ENCODE data around the gene NEU1.
"Not testable (repeated sequence)": the region's sequence is repeated elsewhere in the genome, so short reads cannot be mapped to it uniquely, and the experiment has no call there.

Gene NEU1

DNA sequence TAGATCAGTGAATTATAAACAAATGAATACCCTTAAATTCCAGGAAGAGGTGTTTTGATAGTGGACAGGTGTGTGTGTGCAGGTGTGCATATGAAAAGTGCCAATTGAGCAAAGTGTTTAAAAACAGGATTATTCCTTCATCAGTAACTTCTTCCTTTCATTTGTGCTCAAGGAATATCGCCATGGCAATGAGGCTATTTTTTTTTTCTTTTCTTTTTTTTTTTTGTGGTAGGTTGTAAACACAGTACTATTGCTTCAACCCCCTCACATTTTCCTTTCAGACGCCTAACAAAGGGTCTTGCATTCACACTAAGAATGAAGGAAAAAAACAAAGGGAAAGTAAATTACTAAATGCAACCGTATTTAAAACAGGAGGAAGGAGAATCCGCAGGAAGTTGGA lies 37.1 kb downstream of the NEU1 start:
- H3K36me3 Mint-ChIP-seq, result peaks cover under 1% of the 10 kb centered on the region
- H3K4me1 Mint-ChIP-seq, result peaks cover 46% of the 10 kb centered on the region
- H3K4me3 Mint-ChIP-seq, result no peak overlapping the region
- no peaks in the 10 kb centered on the region for H3K27me3 Mint-ChIP-seq
- H3K27ac Mint-ChIP-seq, result peak overlapping the region; percentile 51
- H3K9me3 Mint-ChIP-seq, result no peaks in the 10 kb centered on the region

DNA sequence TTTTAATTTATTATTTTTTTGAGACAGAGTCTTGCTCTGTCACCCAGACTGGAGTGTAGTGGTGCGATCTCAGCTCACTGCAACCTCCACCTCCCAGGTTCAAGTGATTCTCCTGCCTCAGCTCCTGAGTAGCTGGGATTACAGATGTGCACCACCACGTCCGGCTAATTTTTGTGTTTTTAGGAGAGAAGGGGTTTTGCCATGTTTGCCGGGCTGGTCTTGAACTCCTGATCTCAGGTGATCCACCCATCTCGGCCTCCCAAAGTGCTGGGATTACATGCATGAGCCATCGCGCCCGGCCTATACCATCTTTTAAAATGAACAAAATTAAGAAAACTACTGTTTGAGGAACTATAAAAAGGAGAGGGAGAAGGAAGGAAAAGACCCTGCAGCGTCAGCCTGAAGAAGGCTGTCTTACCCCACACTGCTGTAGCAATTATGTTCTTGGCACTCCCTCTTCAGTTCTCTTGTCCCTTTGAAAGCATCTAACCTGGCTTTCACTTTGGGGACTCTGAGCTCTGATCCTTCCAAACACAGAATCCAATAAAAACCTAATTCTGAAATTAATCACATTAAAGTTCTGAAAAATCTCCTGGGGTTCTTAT lies 38.9 kb downstream of the NEU1 start:
- H3K36me3 Mint-ChIP-seq, H3K9me3 Mint-ChIP-seq, H3K27me3 Mint-ChIP-seq: not testable (repeated sequence)
- Mint-ChIP-seq H3K4me3 (peak overlapping the region; percentile 33), H3K27ac (peak overlapping the region; percentile 46), H3K4me1 (peaks cover 51% of the 10 kb centered on the region)

DNA sequence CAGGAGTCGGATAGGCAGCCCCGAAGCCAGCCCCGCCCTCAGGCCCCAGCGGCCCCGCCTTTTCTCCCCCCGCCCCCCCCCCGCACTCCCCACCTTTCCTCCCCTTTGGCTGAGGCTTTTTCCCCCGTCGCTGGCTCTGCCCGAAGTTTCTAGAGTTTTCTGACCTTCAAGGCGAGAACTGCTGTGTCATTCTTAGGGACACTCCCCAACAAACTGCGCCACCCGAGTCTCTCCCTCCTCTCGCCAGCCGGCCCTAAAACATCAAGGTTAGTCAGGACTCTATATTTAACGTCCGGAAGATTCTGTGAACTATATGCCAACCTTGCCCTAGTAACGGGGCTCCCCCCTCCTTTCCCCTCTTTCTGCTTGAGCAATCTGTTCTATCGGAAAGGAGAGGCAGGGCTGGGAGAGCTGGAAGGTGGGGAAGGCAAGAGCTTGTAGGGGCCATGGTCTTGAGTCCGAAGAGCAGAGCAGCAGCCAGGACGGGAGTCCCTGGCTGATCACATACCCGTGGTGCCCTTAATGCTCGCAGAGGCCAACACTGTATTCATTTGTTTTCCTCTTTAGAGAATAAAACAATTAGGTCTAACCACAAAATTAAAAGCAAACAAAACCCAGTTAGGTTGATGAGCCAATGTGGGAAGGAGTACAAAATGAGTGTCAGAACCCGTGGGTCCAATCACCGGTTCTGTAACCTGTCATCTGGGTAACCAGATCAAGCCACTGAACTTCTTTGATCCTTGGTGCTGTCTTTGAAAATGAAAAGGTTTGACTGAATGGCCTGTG lies 40.4 kb downstream of the NEU1 start:
- H3K4me1 Mint-ChIP-seq, result peaks cover 64% of the 10 kb centered on the region

DNA sequence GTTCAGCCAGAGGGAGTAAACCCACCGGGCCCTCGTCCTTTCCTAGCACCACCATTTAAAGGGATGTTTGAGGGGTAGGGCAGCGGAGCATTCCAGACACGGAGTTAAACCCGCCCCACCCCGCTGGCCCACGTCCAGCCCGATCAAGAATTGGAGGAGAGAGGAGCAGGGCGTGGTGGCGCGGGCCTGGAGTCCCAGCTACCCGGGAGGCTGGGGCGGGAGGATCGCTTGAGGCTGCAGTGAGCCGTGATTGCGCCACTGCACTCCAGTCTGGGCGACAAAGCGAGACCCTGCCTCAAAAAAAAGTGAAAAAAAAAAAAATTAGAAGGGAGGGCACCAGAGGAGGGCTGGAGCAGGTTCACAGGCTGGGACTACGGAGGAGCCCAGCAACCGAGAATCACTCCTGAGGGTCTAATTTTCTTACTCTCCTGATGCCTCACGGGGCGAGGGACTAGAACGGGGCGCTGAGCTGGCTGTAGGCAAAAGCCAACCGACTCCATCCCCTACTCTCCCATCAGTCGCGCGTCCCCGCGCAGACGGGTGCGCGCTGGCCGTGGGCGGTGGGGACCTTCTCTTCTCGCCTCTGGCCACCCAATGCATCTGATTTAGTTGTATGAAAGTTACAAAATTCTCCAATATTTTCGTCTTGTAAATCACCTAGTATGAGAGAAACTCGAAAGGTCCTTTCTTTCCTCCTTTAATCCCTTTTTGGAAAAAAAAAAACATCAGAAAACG lies 41.2 kb downstream of the NEU1 start:
- peak overlapping the region; percentile 97 for H3K27ac Mint-ChIP-seq
- H3K36me3 Mint-ChIP-seq, result no peaks in the 10 kb centered on the region
- H3K4me1 Mint-ChIP-seq, result peaks cover 56% of the 10 kb centered on the region
- no peaks in the 10 kb centered on the region for H3K27me3 Mint-ChIP-seq
- H3K4me3 Mint-ChIP-seq, result peak overlapping the region; percentile 88
- H3K9me3 Mint-ChIP-seq, result no peaks in the 10 kb centered on the region

More for the DNA sequence above, 40.4 kb downstream of the NEU1 start:
- Mint-ChIP-seq H3K27ac (peak overlapping the region; percentile 97), H3K4me3 (peak overlapping the region; percentile 88), H3K9me3 (no peaks in the 10 kb centered on the region), H3K36me3 (no peaks in the 10 kb centered on the region), H3K27me3 (no peaks in the 10 kb centered on the region)

DNA sequence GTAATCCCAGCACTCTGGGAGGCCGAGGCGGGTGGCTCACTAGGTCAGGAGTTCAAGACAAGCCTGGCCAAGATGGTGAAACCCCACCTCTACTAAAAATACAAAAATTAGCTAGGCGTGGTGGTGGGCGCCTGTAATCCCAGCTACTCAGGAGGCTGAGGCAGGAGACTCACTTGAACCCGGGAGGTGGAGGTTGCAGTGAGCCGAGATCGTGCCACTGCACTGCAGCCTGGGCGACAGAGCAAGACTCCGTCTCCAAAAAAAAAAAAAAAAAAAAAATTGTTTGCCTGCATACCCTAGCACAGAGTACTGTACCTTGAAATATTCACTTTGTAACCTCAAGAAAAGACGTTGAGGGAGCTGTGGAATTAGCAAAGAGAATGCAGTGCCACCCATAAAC lies 42.2 kb downstream of the NEU1 start:
- not testable (repeated sequence) for H3K27ac Mint-ChIP-seq, H3K36me3 Mint-ChIP-seq, H3K4me3 Mint-ChIP-seq, H3K27me3 Mint-ChIP-seq, H3K9me3 Mint-ChIP-seq
- peaks cover 52% of the 10 kb centered on the region for H3K4me1 Mint-ChIP-seq

DNA sequence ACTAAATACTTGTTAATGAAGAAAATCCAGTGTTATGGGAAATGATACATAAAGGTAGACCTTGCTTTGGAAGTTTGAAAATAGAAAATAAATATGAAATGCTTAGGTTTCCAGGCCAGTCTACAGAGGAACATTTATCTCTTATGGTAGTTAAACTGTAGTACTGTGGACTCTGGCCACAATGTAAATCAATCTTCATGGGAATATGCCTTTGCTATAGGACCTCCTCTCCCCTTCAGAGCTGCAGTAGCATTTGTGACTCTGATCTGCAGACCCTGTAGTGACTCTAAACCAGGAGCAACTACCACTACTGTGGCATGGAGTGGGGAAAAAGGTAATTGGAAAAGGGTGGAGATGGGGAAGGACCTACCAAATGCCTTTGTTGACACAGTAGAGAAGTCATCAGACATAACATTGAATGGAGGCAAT lies 42.7 kb downstream of the NEU1 start:
- Mint-ChIP-seq H3K36me3 (no peaks in the 10 kb centered on the region), H3K9me3 (no peaks in the 10 kb centered on the region), H3K27me3 (no peaks in the 10 kb centered on the region), H3K27ac (peak overlapping the region; percentile 52), H3K4me3 (peak overlapping the region; percentile 49), H3K4me1 (peaks cover 48% of the 10 kb centered on the region)

DNA sequence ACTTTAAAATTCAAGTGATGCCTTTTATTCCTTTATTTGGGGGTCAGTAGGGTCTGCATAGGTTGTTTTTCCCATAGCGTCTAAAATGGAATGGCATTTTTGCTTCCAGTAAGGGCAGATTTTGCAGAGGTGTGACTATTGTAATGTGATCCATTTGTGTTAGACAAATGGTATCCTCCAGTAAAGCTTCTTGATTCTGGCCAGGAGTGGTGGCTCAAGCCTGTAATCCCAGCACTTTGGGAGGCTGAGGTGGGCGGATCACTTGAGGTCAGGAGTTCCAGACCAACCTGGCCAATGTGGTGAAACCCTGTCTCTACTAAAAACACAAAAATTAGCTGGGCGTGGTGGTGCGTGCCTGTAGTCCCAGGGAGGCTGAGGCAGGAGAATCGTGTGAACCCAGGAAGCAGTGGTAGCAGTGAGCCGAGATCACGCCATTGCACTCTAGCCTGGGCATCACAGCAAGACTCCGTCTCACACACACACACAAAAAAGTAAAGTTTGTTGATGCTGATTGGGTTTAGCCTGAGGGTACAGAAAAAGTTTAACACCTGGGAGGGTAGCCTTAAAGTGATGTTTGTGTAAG lies 44.6 kb downstream of the NEU1 start:
- Mint-ChIP-seq H3K4me1 (peaks cover 53% of the 10 kb centered on the region), H3K27ac (peak overlapping the region; percentile 93), H3K4me3 (peak overlapping the region; percentile 91)
- not testable (repeated sequence) for H3K27me3 Mint-ChIP-seq, H3K36me3 Mint-ChIP-seq, H3K9me3 Mint-ChIP-seq

DNA sequence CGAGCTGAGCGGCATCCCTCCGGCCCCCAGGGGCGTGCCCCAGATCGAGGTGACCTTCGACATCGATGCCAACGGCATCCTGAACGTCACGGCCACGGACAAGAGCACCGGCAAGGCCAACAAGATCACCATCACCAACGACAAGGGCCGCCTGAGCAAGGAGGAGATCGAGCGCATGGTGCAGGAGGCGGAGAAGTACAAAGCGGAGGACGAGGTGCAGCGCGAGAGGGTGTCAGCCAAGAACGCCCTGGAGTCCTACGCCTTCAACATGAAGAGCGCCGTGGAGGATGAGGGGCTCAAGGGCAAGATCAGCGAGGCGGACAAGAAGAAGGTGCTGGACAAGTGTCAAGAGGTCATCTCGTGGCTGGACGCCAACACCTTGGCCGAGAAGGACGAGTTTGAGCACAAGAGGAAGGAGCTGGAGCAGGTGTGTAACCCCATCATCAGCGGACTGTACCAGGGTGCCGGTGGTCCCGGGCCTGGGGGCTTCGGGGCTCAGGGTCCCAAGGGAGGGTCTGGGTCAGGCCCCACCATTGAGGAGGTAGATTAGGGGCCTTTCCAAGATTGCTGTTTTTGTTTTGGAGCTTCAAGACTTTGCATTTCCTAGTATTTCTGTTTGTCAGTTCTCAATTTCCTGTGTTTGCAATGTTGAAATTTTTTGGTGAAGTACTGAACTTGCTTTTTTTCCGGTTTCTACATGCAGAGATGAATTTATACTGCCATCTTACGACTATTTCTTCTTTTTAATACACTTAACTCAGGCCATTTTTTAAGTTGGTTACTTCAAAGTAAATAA lies 45.3 kb downstream of the NEU1 start:
- Mint-ChIP-seq H3K27ac (peak overlapping the region; percentile 93), H3K4me3 (peak overlapping the region; percentile 91), H3K4me1 (peaks cover 53% of the 10 kb centered on the region)
- H3K36me3 Mint-ChIP-seq, H3K27me3 Mint-ChIP-seq, H3K9me3 Mint-ChIP-seq: not testable (repeated sequence)

DNA sequence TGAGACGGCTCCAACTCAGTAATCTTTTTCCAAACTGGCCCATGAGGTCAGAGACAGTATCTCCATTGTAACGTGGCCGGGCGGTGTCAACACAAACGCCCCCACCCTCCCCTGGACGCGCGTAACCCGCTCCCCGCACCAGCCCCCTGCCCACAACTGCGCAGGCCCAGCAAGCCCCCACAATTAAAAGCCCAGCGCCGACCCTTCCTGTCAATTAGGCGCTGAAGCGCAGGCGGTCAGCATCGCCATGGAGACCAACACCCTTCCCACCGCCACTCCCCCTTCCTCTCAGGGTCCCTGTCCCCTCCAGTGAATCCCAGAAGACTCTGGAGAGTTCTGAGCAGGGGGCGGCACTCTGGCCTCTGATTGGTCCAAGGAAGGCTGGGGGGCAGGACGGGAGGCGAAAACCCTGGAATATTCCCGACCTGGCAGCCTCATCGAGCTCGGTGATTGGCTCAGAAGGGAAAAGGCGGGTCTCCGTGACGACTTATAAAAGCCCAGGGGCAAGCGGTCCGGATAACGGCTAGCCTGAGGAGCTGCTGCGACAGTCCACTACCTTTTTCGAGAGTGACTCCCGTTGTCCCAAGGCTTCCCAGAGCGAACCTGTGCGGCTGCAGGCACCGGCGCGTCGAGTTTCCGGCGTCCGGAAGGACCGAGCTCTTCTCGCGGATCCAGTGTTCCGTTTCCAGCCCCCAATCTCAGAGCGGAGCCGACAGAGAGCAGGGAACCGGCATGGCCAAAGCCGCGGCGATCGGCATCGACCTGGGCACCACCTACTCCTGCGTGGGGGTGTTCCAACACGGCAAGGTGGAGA lies 47.4 kb downstream of the NEU1 start, which contains the start of the genes HSPA1A and HSPA1L:
Gene HSPA1A, plus strand, starts transcription at position 519 of the 814 bp plus-strand sequence. Its CDS starts 214 bp downstream, at position 733.
Gene HSPA1L, minus strand, starts transcription at position 259 of the 814 bp plus-strand sequence. CDS start 3,311 bp downstream, outside the sequence.
- peaks cover 40% of the 10 kb centered on the region for H3K4me1 Mint-ChIP-seq
- H3K27me3 Mint-ChIP-seq, result no peaks in the 10 kb centered on the region
- H3K4me3 Mint-ChIP-seq, result peak within 1 kb of the TSS; percentile 87
- H3K36me3 Mint-ChIP-seq, result no peaks in the 10 kb centered on the region
- H3K9me3 Mint-ChIP-seq, result no peaks in the 10 kb centered on the region
- peak within 1 kb of the TSS; percentile 73 for H3K27ac Mint-ChIP-seq

DNA sequence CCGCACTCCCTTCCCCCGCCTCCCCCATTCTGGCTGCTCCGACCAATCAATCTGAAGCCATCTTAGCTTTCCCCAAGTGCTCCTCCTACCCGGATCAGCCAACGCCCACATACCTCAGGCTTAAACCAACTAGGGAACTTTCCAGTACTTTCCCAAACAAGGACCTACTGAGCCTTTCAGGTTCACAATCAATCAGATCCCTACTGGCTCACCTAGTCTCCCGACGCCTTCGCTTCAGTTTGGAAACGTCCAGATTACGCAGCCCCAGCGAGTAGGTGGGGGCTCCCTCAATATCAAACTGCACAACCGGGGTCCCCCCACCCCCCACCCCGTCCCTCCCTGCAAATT lies 48.0 kb downstream of the NEU1 start:
- peaks cover 36% of the 10 kb centered on the region for H3K4me1 Mint-ChIP-seq

DNA sequence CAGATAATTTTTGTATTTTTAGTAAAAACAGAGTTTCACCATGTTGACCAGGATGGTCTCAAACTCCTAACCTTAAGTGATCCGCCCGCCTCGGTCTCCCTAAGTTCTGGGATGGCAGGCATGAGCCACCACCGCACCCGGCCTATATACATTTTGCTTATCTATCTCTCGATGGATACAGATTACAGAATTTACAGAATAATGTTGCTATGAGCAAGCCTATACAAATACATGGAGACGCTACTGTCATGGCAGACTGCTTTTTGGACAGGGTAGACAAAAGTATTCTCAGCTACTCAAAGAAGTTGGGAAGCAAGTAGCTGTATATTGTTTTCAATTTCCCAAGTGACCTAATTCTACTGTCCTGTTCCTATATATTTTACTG lies 49.2 kb downstream of the NEU1 start:
- Mint-ChIP-seq H3K27me3 (no peaks in the 10 kb centered on the region), H3K4me3 (peak overlapping the region; percentile 77), H3K4me1 (peaks cover 32% of the 10 kb centered on the region), H3K9me3 (no peaks in the 10 kb centered on the region), H3K36me3 (peaks cover 5% of the 10 kb centered on the region), H3K27ac (peak overlapping the region; percentile 92)

More for the DNA sequence above, 48.0 kb downstream of the NEU1 start:
- Mint-ChIP-seq H3K27me3 (no peaks in the 10 kb centered on the region), H3K9me3 (no peaks in the 10 kb centered on the region), H3K4me3 (peak overlapping the region; percentile 87), H3K36me3 (peaks cover 3% of the 10 kb centered on the region), H3K27ac (peak overlapping the region; percentile 73)

DNA sequence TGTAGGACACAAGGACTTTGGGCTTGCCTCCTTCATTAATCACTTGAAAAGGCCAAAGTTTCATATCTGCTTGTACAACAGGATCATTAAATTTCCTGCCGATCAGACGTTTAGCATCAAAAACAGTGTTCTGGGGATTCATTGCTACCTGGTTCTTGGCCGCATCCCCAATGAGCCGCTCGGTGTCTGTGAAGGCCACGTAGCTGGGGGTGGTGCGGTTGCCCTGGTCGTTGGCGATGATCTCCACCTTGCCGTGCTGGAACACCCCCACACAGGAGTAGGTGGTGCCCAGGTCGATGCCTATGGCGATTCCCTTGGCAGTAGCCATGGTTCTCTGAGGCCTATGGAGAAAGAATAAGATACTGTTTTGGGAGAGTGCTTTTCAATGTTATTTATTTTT lies 51.0 kb downstream of the NEU1 start:
- Mint-ChIP-seq H3K9me3 (no peaks in the 10 kb centered on the region), H3K4me3 (no peak overlapping the region), H3K4me1 (peaks cover 25% of the 10 kb centered on the region), H3K27me3 (no peaks in the 10 kb centered on the region), H3K36me3 (peaks cover 5% of the 10 kb centered on the region), H3K27ac (no peak overlapping the region)

DNA sequence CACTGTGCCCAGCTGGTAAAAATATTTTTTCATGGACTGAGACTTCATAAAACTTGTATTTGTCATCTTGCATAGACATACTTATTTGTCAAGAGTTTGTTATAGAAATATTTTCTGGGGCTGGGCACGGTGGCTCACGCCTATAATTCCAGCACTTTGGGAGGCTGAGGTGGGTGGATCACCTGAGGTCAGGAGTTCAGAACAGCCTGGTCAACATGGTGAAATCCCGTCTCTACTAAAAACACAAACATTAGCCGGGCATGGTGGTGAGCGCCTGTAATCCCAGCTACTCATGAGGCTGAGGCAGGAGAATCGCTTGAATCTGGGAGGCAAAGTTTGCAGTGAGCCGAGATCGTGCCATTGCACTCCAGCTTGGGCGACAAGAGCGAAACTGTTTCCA lies 54.0 kb downstream of the NEU1 start:
- H3K36me3 Mint-ChIP-seq, H3K27ac Mint-ChIP-seq, H3K4me3 Mint-ChIP-seq, H3K27me3 Mint-ChIP-seq, H3K9me3 Mint-ChIP-seq: not testable (repeated sequence)
- H3K4me1 Mint-ChIP-seq, result peaks cover 27% of the 10 kb centered on the region
